HG03175 (cell line): Measurements from ENCODE around the gene NTNG2.

ENCODE experiments used
- ATAC-seq: cut with Tn5 transposase; IDR thresholded peaks from one replicate; pipeline ENCODE4 v1.9.1; 2021; ENCODE audit warnings: mild to moderate bottlenecking, moderate library complexity; ENCODE audit not compliant: unreplicated experiment

NTNG2 gene

GRCh38 chr9:132201139-132201538, 39.3 kb downstream of the NTNG2 start:
- ATAC-seq, result no peak

GRCh38 chr9:132201780-132202703, 40.2 kb downstream of the NTNG2 start:
- no peak for ATAC-seq

- no peak for ATAC-seq
These were observed 43.0 kb downstream of the NTNG2 start for GRCh38 chr9:132204883-132205282.

- no peak for ATAC-seq
These were observed 45.4 kb downstream of the NTNG2 start for GRCh38 chr9:132207215-132207614.

GRCh38 chr9:132207839-132208615, 46.2 kb downstream of the NTNG2 start:
- ATAC-seq, result no peak

GRCh38 chr9:132209228-132209627, 47.4 kb downstream of the NTNG2 start:
- ATAC-seq, result no peak

- no peak for ATAC-seq
These were observed 48.8 kb downstream of the NTNG2 start for GRCh38 chr9:132210472-132211145.

- ATAC-seq, result no peak
These were observed 49.7 kb downstream of the NTNG2 start for GRCh38 chr9:132211570-132211969.

GRCh38 chr9:132214027-132214622, 52.3 kb downstream of the NTNG2 start:
- no peak for ATAC-seq

- no peak for ATAC-seq
These were observed 55.2 kb downstream of the NTNG2 start for GRCh38 chr9:132216861-132217619.

- no peak for ATAC-seq
These were observed 56.4 kb downstream of the NTNG2 start for GRCh38 chr9:132218208-132218607.

- no peak for ATAC-seq
These were observed 60.1 kb downstream of the NTNG2 start for GRCh38 chr9:132221941-132222340.

- ATAC-seq, result no peak
These were observed 62.8 kb downstream of the NTNG2 start for GRCh38 chr9:132224645-132225044.

- no peak for ATAC-seq
These were observed 64.9 kb downstream of the NTNG2 start for GRCh38 chr9:132226571-132227430.

GRCh38 chr9:132228062-132228461, 66.2 kb downstream of the NTNG2 start:
- ATAC-seq, result no peak

- ATAC-seq, result no peak
These were observed 68.7 kb downstream of the NTNG2 start for GRCh38 chr9:132230605-132231004.

- ATAC-seq, result no peak
These were observed 69.3 kb downstream of the NTNG2 start for GRCh38 chr9:132231019-132231701.

- ATAC-seq, result no peak
These were observed 70.7 kb downstream of the NTNG2 start for GRCh38 chr9:132232522-132232921.

- ATAC-seq, result no peak
These were observed 71.3 kb downstream of the NTNG2 start for GRCh38 chr9:132233138-132233537.
